HEK293 (cell line): ENCODE results near the gene INS.

Experiments
- KLF1 ChIP-seq: fragments of 450-650 bp; formaldehyde crosslinking; IDR thresholded peaks from 2 replicates; pipeline ENCODE4 v1.5.1; 2016; ENCODE audit warnings: missing biosample characterization, missing genetic modification characterization
- ZNF302 ChIP-seq: fragments of 450-650 bp; formaldehyde crosslinking; IDR thresholded peaks from 2 replicates; pipeline ENCODE4 v1.5.1; 2016; ENCODE audit warnings: missing biosample characterization, missing genetic modification characterization, low read depth

DNA sequence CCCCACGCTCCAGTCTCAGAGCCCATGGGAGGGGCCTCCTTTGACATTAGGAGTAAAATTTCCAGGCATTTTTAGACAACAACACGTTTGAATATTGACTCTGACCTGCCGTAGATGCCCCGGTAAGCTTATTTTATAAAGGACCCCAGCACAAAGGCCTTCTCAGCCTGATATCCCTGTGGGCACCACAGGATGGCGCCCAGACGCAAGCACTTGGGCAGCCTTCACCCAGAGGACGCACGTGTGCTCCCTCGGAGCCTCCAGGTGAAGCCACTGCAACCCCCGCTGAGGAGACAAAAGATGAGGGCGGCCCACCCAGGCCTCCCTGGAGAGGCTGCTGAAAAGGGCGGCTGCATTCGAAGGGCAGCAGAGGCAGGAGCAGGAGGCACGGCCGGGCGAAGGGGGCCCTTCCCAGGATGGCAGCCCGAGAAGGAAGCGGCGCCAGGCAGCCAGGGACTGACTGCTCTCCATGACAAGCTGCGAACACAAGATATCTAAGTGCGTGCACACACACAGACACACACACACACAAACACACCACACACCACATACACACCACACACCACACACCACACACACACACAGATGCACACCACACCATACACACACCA, 25.8 kb upstream of the INS start:
- TF ChIP-seq ZNF302 (tag by site-specific recombination) (no peak), KLF1 (tag by site-specific recombination) (no peak; the same call in 1 of the 2 replicates)
